K562 (cell line): Measurements from ENCODE around the gene CD14. TPM values are rescaled to one million over a fixed set of nuclear protein-coding genes. Genes with fewer than 3 reads are reported as not detected.

Experiments used
- GATAD2B ChIP-seq: fragments of 450-650 bp; IDR thresholded peaks from 2 replicates; pipeline ENCODE4 v1.6.1; 2017; ENCODE audit warnings: mild to moderate bottlenecking, borderline replicate concordance
- HDGF ChIP-seq: fragments of 450-650 bp; IDR thresholded peaks from 2 replicates; pipeline ENCODE4 v1.6.1; 2016
- KAT7 ChIP-seq: sonication (generic); formaldehyde crosslinking; IDR thresholded peaks from 2 replicates; pipeline ENCODE4 v1.8.0; 2022; ENCODE audit warnings: missing genetic modification reagents, mild to moderate bottlenecking, borderline replicate concordance
- MGA ChIP-seq: fragments of 450-650 bp; IDR thresholded peaks from 2 replicates; pipeline ENCODE4 v1.6.1; 2016; ENCODE audit warnings: mild to moderate bottlenecking, moderate library complexity
- PHB ChIP-seq: fragments of 250-450 bp; sonication (Bioruptor Pico); IDR thresholded peaks from 2 replicates; pipeline ENCODE4 v1.5.0; 2021
- SP1 ChIP-seq: sonication (generic); formaldehyde crosslinking; IDR thresholded peaks from 2 replicates; pipeline ENCODE4 v1.8.1; 2022; ENCODE audit warnings: mild to moderate bottlenecking, missing genetic modification reagents
- THRB ChIP-seq: fragments of 450-650 bp; formaldehyde crosslinking; conservative IDR thresholded peaks from 2 replicates; pipeline ENCODE4 v1.4.0; 2022; ENCODE audit warnings: mild to moderate bottlenecking, missing genetic modification characterization
- polyA plus RNA-seq, 8 experiments: library from polyadenylated mRNA; depleted of rRNA in 4 of 8; stranded (reverse) in 5 of 8; unstranded in 3 of 8; fragments of >200 nt; fragmentation: Nextera tagmentation in 2 of 8; fragmentation: Illumina TruSeq in 1 of 8; extraction: Ambion mirVana in 2 of 8; extraction: Trizol in 1 of 8; gene quantifications; 2 replicates each; pipeline versions ENCODE4 v1.2.1 to v1.2.3, GENCODE V29; 2011 to 2014; ENCODE audit warnings: inconsistent platforms in 1 of 8, missing spikeins in 1 of 8
- total RNA-seq, 7 experiments: library from RNA; depleted of rRNA in 6 of 7; stranded (reverse); fragments of >200 nt in 6 of 7; fragmentation: Illumina TruSeq in 2 of 7; extraction: Trizol in 2 of 7; gene quantifications; 2 replicates each; pipeline versions ENCODE4 v1.2.1 to v1.2.3, GENCODE V29; 2011 to 2021; ENCODE audit warnings: low replicate concordance in 1 of 7
- TF ChIP-seq, protein P1 (sequence below): fragments of 450-650 bp; IDR thresholded peaks from 2 replicates; pipeline ENCODE4 v1.6.1; 2017; ENCODE audit warnings: antibody characterized with exemption
- TF ChIP-seq, protein P2 (sequence below): fragments of 450-650 bp; IDR thresholded peaks from 2 replicates; pipeline ENCODE4 v1.6.1; 2016; ENCODE audit warnings: low read depth, mild to moderate bottlenecking, moderate library complexity

CD14 gene
- total and polyA plus RNA-seq, 9 of the 15 experiments (the other 6 are each of a cell fraction or from before 2014, with no cell fraction given): 0.07 to 0.47 (median 0.14) TPM; not detected in 2

GRCh38 chr5:140664359-140665119, 31.6 kb upstream of the CD14 start, which contains the start of gene WDR55 (continued):
- TF ChIP-seq MGA (0 out of 2 replicates have a peak, but pooled peaks have one; percentile 23), SP1 (CRISPR knock-in tag) (peak; percentile 95), KAT7 (CRISPR knock-in tag) (no peak), PHB (CRISPR knock-in tag) (no peak), GATAD2B (no peak; the same call in 1 of the 2 replicates), THRB (CRISPR knock-in tag) (peak; percentile 60), HDGF (no peak)
- TF ChIP-seq, protein P1, sequence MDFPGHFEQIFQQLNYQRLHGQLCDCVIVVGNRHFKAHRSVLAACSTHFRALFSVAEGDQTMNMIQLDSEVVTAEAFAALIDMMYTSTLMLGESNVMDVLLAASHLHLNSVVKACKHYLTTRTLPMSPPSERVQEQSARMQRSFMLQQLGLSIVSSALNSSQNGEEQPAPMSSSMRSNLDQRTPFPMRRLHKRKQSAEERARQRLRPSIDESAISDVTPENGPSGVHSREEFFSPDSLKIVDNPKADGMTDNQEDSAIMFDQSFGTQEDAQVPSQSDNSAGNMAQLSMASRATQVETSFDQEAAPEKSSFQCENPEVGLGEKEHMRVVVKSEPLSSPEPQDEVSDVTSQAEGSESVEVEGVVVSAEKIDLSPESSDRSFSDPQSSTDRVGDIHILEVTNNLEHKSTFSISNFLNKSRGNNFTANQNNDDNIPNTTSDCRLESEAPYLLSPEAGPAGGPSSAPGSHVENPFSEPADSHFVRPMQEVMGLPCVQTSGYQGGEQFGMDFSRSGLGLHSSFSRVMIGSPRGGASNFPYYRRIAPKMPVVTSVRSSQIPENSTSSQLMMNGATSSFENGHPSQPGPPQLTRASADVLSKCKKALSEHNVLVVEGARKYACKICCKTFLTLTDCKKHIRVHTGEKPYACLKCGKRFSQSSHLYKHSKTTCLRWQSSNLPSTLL: no peak
- TF ChIP-seq, protein P2, sequence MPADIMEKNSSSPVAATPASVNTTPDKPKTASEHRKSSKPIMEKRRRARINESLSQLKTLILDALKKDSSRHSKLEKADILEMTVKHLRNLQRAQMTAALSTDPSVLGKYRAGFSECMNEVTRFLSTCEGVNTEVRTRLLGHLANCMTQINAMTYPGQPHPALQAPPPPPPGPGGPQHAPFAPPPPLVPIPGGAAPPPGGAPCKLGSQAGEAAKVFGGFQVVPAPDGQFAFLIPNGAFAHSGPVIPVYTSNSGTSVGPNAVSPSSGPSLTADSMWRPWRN: no peak
